Measurements from ENCODE around the gene A4GNT.
"Not testable (repeated sequence)": the region's sequence is repeated elsewhere in the genome, so short reads cannot be mapped to it uniquely, and the experiment has no call there.

A4GNT gene

DNA sequence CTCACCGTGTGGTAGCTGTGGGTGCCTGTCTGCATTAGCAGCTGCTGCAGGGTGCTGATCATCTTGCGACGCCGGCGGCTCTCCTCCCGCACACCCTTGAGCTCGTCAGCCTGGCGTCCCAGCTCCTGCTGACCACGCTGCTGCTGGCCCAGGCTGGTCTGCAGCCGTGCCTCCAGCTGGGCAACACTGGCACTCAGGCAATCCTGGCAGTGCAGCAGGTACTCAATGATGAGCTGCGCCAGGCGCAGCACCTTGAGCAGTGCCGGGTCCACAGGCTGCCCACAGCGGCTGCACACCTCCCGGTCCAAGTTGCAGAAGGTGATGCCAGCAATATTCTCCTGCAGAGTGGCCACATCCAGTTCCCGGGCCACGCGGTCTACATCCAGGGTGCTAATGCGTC lies 28.7 kb downstream of the A4GNT start:
- ChIA-PET CTCF (no interaction called here), POLR2A (no interaction called here)
- Histone ChIP-seq H3K4me3 (ENCODE audit: low read depth, low read length) (no peak overlapping the region), H3K27ac (ENCODE audit: extremely low read depth, low read depth, low read length) (no peak overlapping the region), H3K4me1 (ENCODE audit: control insufficient read depth, insufficient read depth, low read length) (peaks cover 4% of the 10 kb centered on the region), H3K9me3 (ENCODE audit: control insufficient read depth, insufficient read depth, low read depth, low read length) (no peaks in the 10 kb centered on the region), H3K36me3 (ENCODE audit: control insufficient read depth in 2 of 2, insufficient read depth in 1 of 2, low read length in 2 of 2) (peaks cover 0 to 61% of the 10 kb centered on the region in 2 experiments; a peak in 2 of 3 replicates)
- no peak for TF ChIP-seq GLIS2 (tag by site-specific recombination; IDR thresholded peaks at IDR 0.05)
- no peak for TF ChIP-seq ZNF664 (tag by site-specific recombination; IDR thresholded peaks at IDR 0.05)
- TF ChIP-seq ZNF837 (tag by site-specific recombination; IDR thresholded peaks at IDR 0.05), result no peak
- TF ChIP-seq ZNF148 (tag by site-specific recombination; IDR thresholded peaks at IDR 0.05; ENCODE audit: borderline replicate concordance), result no peak
- TF ChIP-seq ZNF274 (IDR thresholded peaks at IDR 0.05; ENCODE audit: low read length), result no peak
- no peak for TF ChIP-seq ZNF274 (tag by site-specific recombination; IDR thresholded peaks at IDR 0.05; ENCODE audit: borderline replicate concordance)
- no peak for TF ChIP-seq SP3 (tag by site-specific recombination; IDR thresholded peaks at IDR 0.05)
- TF ChIP-seq, protein P1, sequence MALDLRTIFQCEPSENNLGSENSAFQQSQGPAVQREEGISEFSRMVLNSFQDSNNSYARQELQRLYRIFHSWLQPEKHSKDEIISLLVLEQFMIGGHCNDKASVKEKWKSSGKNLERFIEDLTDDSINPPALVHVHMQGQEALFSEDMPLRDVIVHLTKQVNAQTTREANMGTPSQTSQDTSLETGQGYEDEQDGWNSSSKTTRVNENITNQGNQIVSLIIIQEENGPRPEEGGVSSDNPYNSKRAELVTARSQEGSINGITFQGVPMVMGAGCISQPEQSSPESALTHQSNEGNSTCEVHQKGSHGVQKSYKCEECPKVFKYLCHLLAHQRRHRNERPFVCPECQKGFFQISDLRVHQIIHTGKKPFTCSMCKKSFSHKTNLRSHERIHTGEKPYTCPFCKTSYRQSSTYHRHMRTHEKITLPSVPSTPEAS (tag by site-specific recombination; IDR thresholded peaks at IDR 0.05), result no peak
- TF ChIP-seq ZFP69B (tag by site-specific recombination; IDR thresholded peaks at IDR 0.05), result no peak
- TF ChIP-seq ZNF19 (tag by site-specific recombination; IDR thresholded peaks at IDR 0.05; ENCODE audit: low read depth), result no peak
- TF ChIP-seq HIC1 (tag by site-specific recombination; IDR thresholded peaks at IDR 0.05), result no peak
- TF ChIP-seq ZNF776 (tag by site-specific recombination; IDR thresholded peaks at IDR 0.05; ENCODE audit: borderline replicate concordance), result no peak
- TF ChIP-seq ZNF132 (tag by site-specific recombination; IDR thresholded peaks at IDR 0.05; ENCODE audit: borderline replicate concordance), result no peak
- no peak for TF ChIP-seq SALL2 (tag by site-specific recombination; IDR thresholded peaks at IDR 0.05; ENCODE audit: borderline replicate concordance)
- no peak for TF ChIP-seq ZNF157 (tag by site-specific recombination; IDR thresholded peaks at IDR 0.05)
- TF ChIP-seq ZNF580 (tag by site-specific recombination; IDR thresholded peaks at IDR 0.05), result no peak

GRCh38 chr3:138101351-138101940 lies 30.7 kb downstream of the A4GNT start:
- H3K9me3 ChIP-seq (ENCODE audit: control insufficient read depth, insufficient read depth, low read depth, low read length); H3K4me3 ChIP-seq (ENCODE audit: low read depth, low read length); H3K4me1 ChIP-seq (ENCODE audit: control insufficient read depth, insufficient read depth, low read length); H3K27ac ChIP-seq (ENCODE audit: extremely low read depth, low read depth, low read length); POLR2A ChIA-PET: not testable (repeated sequence)
- CTCF ChIA-PET, result interaction anchor here (0.6 to 1.3 kb wide), 4 partner anchors 14 to 49 kb away, joined by 3 to 5 read pairs (median 3); partner anchors contain the start of gene DZIP1L
- H3K36me3 ChIP-seq (ENCODE audit: control insufficient read depth in 2 of 2, insufficient read depth in 1 of 2, low read length in 2 of 2), result peaks cover 0 to 51% of the 10 kb centered on the region in 2 experiments; a peak in 2 of 3 replicates
